Liver (tissue), 9 donors: ENCODE results near the gene EEF1AKMT2. TPM values are rescaled to one million over a fixed set of nuclear protein-coding genes. Genes with fewer than 3 reads are reported as not detected.

Experiments used
- DNase-seq: peaks from one replicate; pipeline ENCODE4 v3.0.0-alpha.2; 2017; ENCODE audit warnings: low spot score
- H3K27ac ChIP-seq, 2 donors: one replicate each; pipeline ENCODE4 v1.7.0; 2013; ENCODE audit warnings: inconsistent platforms in 2 of 2, low read length in 2 of 2, control low read depth in 1 of 2, low read depth in 1 of 2, mild to moderate bottlenecking in 1 of 2
- H3K27me3 ChIP-seq, 4 donors: one replicate each; pipeline versions ENCODE4 v1.6.1 to v1.7.0; 2013; ENCODE audit warnings: low read length in 3 of 4, inconsistent platforms in 1 of 4, mild to moderate bottlenecking in 1 of 4, moderate library complexity in 1 of 4; ENCODE audit not compliant: control insufficient read depth in 4 of 4, insufficient read depth in 4 of 4
- H3K36me3 ChIP-seq, 4 donors: one replicate each; pipeline versions ENCODE4 v1.6.1 to v1.7.0; 2013; ENCODE audit warnings: low read length in 3 of 4, mild to moderate bottlenecking in 3 of 4, low read depth in 1 of 4, moderate library complexity in 1 of 4; ENCODE audit not compliant: control insufficient read depth in 4 of 4, insufficient read depth in 3 of 4
- H3K4me1 ChIP-seq, 4 donors: one replicate each; pipeline versions ENCODE4 v1.6.1 to v1.7.0; 2013; ENCODE audit warnings: low read length in 3 of 4, mild to moderate bottlenecking in 3 of 4, moderate library complexity in 1 of 4; ENCODE audit not compliant: control insufficient read depth in 4 of 4, insufficient read depth in 4 of 4
- H3K4me3 ChIP-seq, 3 donors: one replicate each; pipeline versions ENCODE4 v1.6.1 to v1.7.0; 2013; ENCODE audit warnings: low read length in 3 of 3, control low read depth in 1 of 3, low read depth in 1 of 3, mild to moderate bottlenecking in 1 of 3
- H3K9ac ChIP-seq, 2 donors: one replicate each; pipeline ENCODE4 v1.7.0; 2013; ENCODE audit warnings: low read length in 2 of 2, mild to moderate bottlenecking in 2 of 2, moderate library complexity in 2 of 2, control low read depth in 1 of 2, low read depth in 1 of 2
- H3K9me3 ChIP-seq, 4 donors: one replicate each; pipeline versions ENCODE4 v1.6.1 to v1.7.0; 2013; ENCODE audit warnings: low read length in 3 of 4; ENCODE audit not compliant: control insufficient read depth in 4 of 4
- EGR1 ChIP-seq, 2 donors: IDR thresholded peaks; 2 replicates each; pipeline ENCODE4 v1.6.1; 2016 to 2018; ENCODE audit warnings: antibody characterized with exemption in 2 of 2, low read depth in 2 of 2
- FOXA1 ChIP-seq: IDR thresholded peaks from 2 replicates; pipeline ENCODE4 v1.6.1; 2016; ENCODE audit warnings: antibody characterized with exemption
- FOXA2 ChIP-seq: IDR thresholded peaks from 2 replicates; pipeline ENCODE4 v1.6.1; 2016; ENCODE audit warnings: antibody characterized with exemption
- HNF4G ChIP-seq: IDR thresholded peaks from 2 replicates; pipeline ENCODE4 v1.6.1; 2016; ENCODE audit warnings: antibody characterized with exemption
- JUND ChIP-seq, 2 donors: IDR thresholded peaks; 2 replicates each; pipeline ENCODE4 v1.6.1; 2016; ENCODE audit warnings: antibody characterized with exemption in 2 of 2
- RAD21 ChIP-seq, 2 donors: IDR thresholded peaks; 2 replicates each; pipeline ENCODE4 v1.6.1; 2016; ENCODE audit warnings: antibody characterized with exemption in 2 of 2, mild to moderate bottlenecking in 2 of 2
- RXRA ChIP-seq, 2 donors: IDR thresholded peaks; 2 replicates each; pipeline ENCODE4 v1.6.1; 2017 to 2018; ENCODE audit warnings: antibody characterized with exemption in 2 of 2, mild to moderate bottlenecking in 1 of 2
- SP1 ChIP-seq: IDR thresholded peaks from 2 replicates; pipeline ENCODE4 v1.6.1; 2018; ENCODE audit warnings: antibody characterized with exemption, mild to moderate bottlenecking
- WGBS: extraction: QIAGEN DNeasy Blood & Tissue Kit; methylation state at CpG from one replicate; pipeline ENCODE4 v1.1.7; 2013; 5-methylcytosine and 5-hydroxymethylcytosine counted together
- polyA plus RNA-seq, 2 donors: library from polyadenylated mRNA; stranded (reverse) in 1 of 2; unstranded in 1 of 2; fragments of 200-250 nt in 1 of 2; fragments of >200 nt in 1 of 2; fragmentation: Nextera tagmentation in 1 of 2; extraction: Ambion mirVana in 1 of 2; gene quantifications; one replicate each; pipeline versions ENCODE4 v1.2.1 to v1.2.3, GENCODE V29; 2013 to 2015
- total RNA-seq, 2 donors: library from RNA; depleted of rRNA; stranded (reverse); fragments of >200 nt; gene quantifications; one replicate each; pipeline ENCODE4 v1.2.3, GENCODE V29; 2014
- TF ChIP-seq, protein P1 (sequence below): IDR thresholded peaks from 2 replicates; pipeline ENCODE4 v1.6.1; 2016; ENCODE audit warnings: antibody characterized with exemption, mild to moderate bottlenecking
- TF ChIP-seq, protein P2 (sequence below): IDR thresholded peaks from 2 replicates; pipeline ENCODE4 v1.6.1; 2016; ENCODE audit warnings: antibody characterized with exemption
- TF ChIP-seq, protein P3 (sequence below): IDR thresholded peaks from 2 replicates; pipeline ENCODE4 v1.6.1; 2016; ENCODE audit warnings: antibody characterized with exemption
- donor health status: healthy.
- donor health status: healthy.
- donor health status: healthy.
- donor health status: healthy.
- donor health status: healthy.

Gene EEF1AKMT2
- total and polyA plus RNA-seq, 4 donors, result 5.9 to 12.7 (median 8.5) TPM

DNA sequence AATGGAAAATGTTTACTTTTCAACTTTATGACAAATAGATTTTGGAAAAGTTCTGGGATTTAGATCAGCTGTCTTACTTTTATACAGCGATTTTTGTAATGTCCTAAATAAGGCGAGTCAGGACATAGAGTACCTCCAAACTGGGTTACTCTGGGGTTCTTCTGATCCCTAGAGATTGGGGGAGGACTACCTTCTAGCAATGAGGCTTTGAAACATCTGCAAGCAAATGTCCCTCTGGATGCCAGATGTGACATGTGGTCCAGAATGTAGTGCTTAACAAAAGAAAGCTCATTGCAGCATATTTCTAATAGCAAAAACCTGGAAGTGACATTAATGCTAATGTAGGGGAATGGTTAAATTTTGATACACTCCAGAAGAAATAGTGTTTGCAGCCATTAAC, 46.0 kb upstream of the EEF1AKMT2 start:
- TF ChIP-seq RAD21 (IDR thresholded peaks at IDR 0.05) (no peak), FOXA2 (no peak), FOXA1 (no peak), EGR1 (IDR thresholded peaks at IDR 0.05; ENCODE audit: low read depth in 2 of 2) (no peak), SP1 (no peak), HNF4G (no peak), RXRA (IDR thresholded peaks at IDR 0.05) (no peak)
- TF ChIP-seq, protein P1, sequence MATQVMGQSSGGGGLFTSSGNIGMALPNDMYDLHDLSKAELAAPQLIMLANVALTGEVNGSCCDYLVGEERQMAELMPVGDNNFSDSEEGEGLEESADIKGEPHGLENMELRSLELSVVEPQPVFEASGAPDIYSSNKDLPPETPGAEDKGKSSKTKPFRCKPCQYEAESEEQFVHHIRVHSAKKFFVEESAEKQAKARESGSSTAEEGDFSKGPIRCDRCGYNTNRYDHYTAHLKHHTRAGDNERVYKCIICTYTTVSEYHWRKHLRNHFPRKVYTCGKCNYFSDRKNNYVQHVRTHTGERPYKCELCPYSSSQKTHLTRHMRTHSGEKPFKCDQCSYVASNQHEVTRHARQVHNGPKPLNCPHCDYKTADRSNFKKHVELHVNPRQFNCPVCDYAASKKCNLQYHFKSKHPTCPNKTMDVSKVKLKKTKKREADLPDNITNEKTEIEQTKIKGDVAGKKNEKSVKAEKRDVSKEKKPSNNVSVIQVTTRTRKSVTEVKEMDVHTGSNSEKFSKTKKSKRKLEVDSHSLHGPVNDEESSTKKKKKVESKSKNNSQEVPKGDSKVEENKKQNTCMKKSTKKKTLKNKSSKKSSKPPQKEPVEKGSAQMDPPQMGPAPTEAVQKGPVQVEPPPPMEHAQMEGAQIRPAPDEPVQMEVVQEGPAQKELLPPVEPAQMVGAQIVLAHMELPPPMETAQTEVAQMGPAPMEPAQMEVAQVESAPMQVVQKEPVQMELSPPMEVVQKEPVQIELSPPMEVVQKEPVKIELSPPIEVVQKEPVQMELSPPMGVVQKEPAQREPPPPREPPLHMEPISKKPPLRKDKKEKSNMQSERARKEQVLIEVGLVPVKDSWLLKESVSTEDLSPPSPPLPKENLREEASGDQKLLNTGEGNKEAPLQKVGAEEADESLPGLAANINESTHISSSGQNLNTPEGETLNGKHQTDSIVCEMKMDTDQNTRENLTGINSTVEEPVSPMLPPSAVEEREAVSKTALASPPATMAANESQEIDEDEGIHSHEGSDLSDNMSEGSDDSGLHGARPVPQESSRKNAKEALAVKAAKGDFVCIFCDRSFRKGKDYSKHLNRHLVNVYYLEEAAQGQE, result no peak
- TF ChIP-seq, protein P2, sequence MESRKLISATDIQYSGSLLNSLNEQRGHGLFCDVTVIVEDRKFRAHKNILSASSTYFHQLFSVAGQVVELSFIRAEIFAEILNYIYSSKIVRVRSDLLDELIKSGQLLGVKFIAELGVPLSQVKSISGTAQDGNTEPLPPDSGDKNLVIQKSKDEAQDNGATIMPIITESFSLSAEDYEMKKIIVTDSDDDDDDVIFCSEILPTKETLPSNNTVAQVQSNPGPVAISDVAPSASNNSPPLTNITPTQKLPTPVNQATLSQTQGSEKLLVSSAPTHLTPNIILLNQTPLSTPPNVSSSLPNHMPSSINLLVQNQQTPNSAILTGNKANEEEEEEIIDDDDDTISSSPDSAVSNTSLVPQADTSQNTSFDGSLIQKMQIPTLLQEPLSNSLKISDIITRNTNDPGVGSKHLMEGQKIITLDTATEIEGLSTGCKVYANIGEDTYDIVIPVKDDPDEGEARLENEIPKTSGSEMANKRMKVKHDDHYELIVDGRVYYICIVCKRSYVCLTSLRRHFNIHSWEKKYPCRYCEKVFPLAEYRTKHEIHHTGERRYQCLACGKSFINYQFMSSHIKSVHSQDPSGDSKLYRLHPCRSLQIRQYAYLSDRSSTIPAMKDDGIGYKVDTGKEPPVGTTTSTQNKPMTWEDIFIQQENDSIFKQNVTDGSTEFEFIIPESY, result no peak
- Histone ChIP-seq H3K36me3 (peaks cover 9 to 30% (median 24%) of the 10 kb centered on the region in 4 donors), H3K9ac (no peak overlapping the region), H3K9me3 (no peaks in the 10 kb centered on the region), H3K4me3 (no peak overlapping the region), H3K27me3 (no peaks in the 10 kb centered on the region), H3K27ac (no peak overlapping the region), H3K4me1 (no peaks in the 10 kb centered on the region)
- DNase-seq, result no peak
- 95% methylated on average over 2 of the region's 2 CpGs for WGBS

DNA sequence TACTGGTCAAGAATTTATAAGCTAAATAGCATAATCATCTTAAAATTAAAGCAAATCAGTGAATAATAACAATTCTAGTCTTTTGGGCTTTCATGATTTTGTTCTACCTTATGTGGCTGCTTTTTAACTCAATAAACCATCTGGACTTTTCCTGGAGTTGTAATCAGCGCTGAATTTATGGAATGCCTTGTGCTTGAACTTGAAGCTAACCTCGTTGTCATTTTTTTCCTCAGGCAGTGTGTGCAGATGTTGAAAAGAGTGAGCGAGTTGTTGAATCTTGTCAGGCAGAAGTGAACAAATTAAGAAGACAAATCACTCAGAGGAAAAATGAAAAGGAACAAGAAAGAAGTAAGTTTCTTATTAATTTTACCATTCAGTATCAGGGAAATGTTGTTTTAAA, 39.4 kb upstream of the EEF1AKMT2 start:
- Histone ChIP-seq H3K27me3 (no peaks in the 10 kb centered on the region), H3K9ac (no peak overlapping the region), H3K27ac (no peak overlapping the region), H3K36me3 (peaks cover 13 to 56% (median 47%) of the 10 kb centered on the region in 4 donors), H3K9me3 (no peaks in the 10 kb centered on the region), H3K4me1 (no peaks in the 10 kb centered on the region), H3K4me3 (no peak overlapping the region)
- TF ChIP-seq, protein P3, sequence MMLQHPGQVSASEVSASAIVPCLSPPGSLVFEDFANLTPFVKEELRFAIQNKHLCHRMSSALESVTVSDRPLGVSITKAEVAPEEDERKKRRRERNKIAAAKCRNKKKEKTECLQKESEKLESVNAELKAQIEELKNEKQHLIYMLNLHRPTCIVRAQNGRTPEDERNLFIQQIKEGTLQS, result no peak
- TF ChIP-seq JUND (IDR thresholded peaks at IDR 0.05), result no peak
- TF ChIP-seq, protein P1, result no peak
- DNase-seq, result no peak
- 94% methylated on average over 3 of the region's 3 CpGs for WGBS
